HCT116 (cell line): ENCODE data around the gene ZMYM4. TPM values are rescaled to one million over a fixed set of nuclear protein-coding genes. Genes with fewer than 3 reads are reported as not detected.

Source experiments
- ATAC-seq: fragments of 200-7000 bp; cut with Tn5 transposase; 2 replicates; pipeline ENCODE4 v1.9.1; 2020; ENCODE audit warnings: mild to moderate bottlenecking, moderate library complexity
- BruUV-seq: library from RNA; stranded (reverse); fragments of 400-500 nt; replicated peaks from 2 replicates; lab custom pipeline; 2021; lab: Mats Ljungman, UMichigan
- CTCF ChIA-PET: fragments of 300-600 bp; sonication (Branson Sonifier 250); formaldehyde crosslinking; loops from one replicate; lab custom pipeline; 2021; ENCODE audit warnings: antibody characterized with exemption; lab: Charles Lee
- POLR2A ChIA-PET: fragments of 300-600, 350-600 bp; sonication (Branson Sonifier 250); formaldehyde crosslinking; loops from one replicate; lab custom pipeline; 2021; ENCODE audit warnings: antibody characterized with exemption; lab: Charles Lee
- RAD21 ChIA-PET, 2 experiments: fragments of 300-600 bp; sonication (Branson Sonifier 250); formaldehyde crosslinking; loops; one replicate each; lab custom pipeline; 2023; ENCODE audit warnings: low total read pairs in 2 of 2; ENCODE audit not compliant: uncharacterized antibody in 2 of 2, unreplicated experiment in 2 of 2, low non-redundant PET in 1 of 2; lab: Charles Lee
- DNase-seq: peaks from one replicate; pipeline ENCODE4 v3.0.0-alpha.2; 2010; ENCODE audit warnings: low read depth, low spot score
- H2AFZ ChIP-seq: fragments of 200-600 bp; shearing (Covaris generic), sonication (generic); 2 replicates; pipeline ENCODE4 v1.6.1; 2017; ENCODE audit warnings: low read depth, mixed run types, mixed read lengths, antibody characterized with exemption, low read length; ENCODE audit not compliant: poor library complexity, severe bottlenecking
- H3K27ac ChIP-seq: 2 replicates; pipeline ENCODE4 v1.5.1; 2012; ENCODE audit warnings: low read depth, low read length
- H3K27me3 ChIP-seq: fragments of 200-600 bp; sonication (generic); 2 replicates; pipeline ENCODE4 v1.6.1; 2016; ENCODE audit warnings: mixed run types, low read length, mixed read lengths; ENCODE audit not compliant: insufficient read depth
- H3K36me3 ChIP-seq, 2 experiments: fragments of 200-500 bp in 1 of 2; fragments of 200-600 bp in 1 of 2; sonication (Bioruptor generic) in 1 of 2; sonication (generic) in 1 of 2; 2 replicates each; pipeline versions ENCODE4 v1.5.1 to v1.6.1; 2014 to 2016; ENCODE audit warnings: low read length in 2 of 2, inconsistent platforms in 1 of 2, mixed read lengths in 1 of 2, mixed run types in 1 of 2; ENCODE audit not compliant: insufficient read depth in 2 of 2, control insufficient read depth in 1 of 2
- H3K4me1 ChIP-seq, 2 experiments: fragments of 200-600 bp in 1 of 2; sonication (generic) in 1 of 2; 2 replicates each; pipeline versions ENCODE4 v1.5.1 to v1.6.1; 2012 to 2017; ENCODE audit warnings: low read length in 2 of 2, inconsistent platforms in 1 of 2, mild to moderate bottlenecking in 1 of 2, mixed read lengths in 1 of 2, mixed run types in 1 of 2, moderate library complexity in 1 of 2; ENCODE audit not compliant: insufficient read depth in 2 of 2, control insufficient read depth in 1 of 2
- H3K4me2 ChIP-seq: fragments of 200-600 bp; sonication (generic); 2 replicates; pipeline ENCODE4 v1.6.1; 2017; ENCODE audit warnings: mixed run types, low read length, mixed read lengths
- H3K4me3 ChIP-seq, 2 experiments: fragments of 200-600 bp in 1 of 2; sonication (generic) in 1 of 2; replicated peaks in 1 of 2; 2 replicates each; pipeline ENCODE4 v1.5.1; 2011 to 2016; ENCODE audit warnings: low read length in 2 of 2, control low read depth in 1 of 2, low read depth in 1 of 2, mild to moderate bottlenecking in 1 of 2, mixed read lengths in 1 of 2, mixed run types in 1 of 2
- H3K79me2 ChIP-seq: fragments of 200-600 bp; sonication (generic); 2 replicates; pipeline ENCODE4 v1.6.1; 2017; ENCODE audit warnings: mild to moderate bottlenecking, mixed run types, low read length, moderate library complexity, mixed read lengths; ENCODE audit not compliant: insufficient read depth
- H3K9ac ChIP-seq: fragments of 200-600 bp; sonication (generic); 2 replicates; pipeline ENCODE4 v1.6.1; 2016; ENCODE audit warnings: low read length, mixed read lengths
- H3K9me2 ChIP-seq: fragments of 200-600 bp; sonication (generic), shearing (Covaris generic); 2 replicates; pipeline ENCODE4 v1.6.1; 2017; ENCODE audit warnings: mixed run types, mild to moderate bottlenecking, moderate library complexity; ENCODE audit not compliant: insufficient read depth
- H3K9me3 ChIP-seq, 2 experiments: fragments of 200-500 bp in 1 of 2; fragments of 200-600 bp in 1 of 2; sonication (Bioruptor generic) in 1 of 2; sonication (generic) in 1 of 2; 2 replicates each; pipeline ENCODE4 v1.6.1; 2014 to 2017; ENCODE audit warnings: low read length in 2 of 2, mixed read lengths in 2 of 2, inconsistent platforms in 1 of 2, low read depth in 1 of 2, mild to moderate bottlenecking in 1 of 2, mixed run types in 1 of 2, moderate library complexity in 1 of 2; ENCODE audit not compliant: control insufficient read depth in 1 of 2, insufficient read depth in 1 of 2
- H4K20me1 ChIP-seq: fragments of 200-600 bp; sonication (generic), shearing (Covaris generic); 2 replicates; pipeline ENCODE4 v1.6.1; 2017; ENCODE audit warnings: mixed run types, mild to moderate bottlenecking, moderate library complexity; ENCODE audit not compliant: insufficient read depth
- ATF3 ChIP-seq: IDR thresholded peaks from 2 replicates; pipeline ENCODE4 v1.6.1; 2012
- CBX3 ChIP-seq: IDR thresholded peaks from 2 replicates; pipeline ENCODE4 v1.6.1; 2012; ENCODE audit warnings: low read depth
- CEBPB ChIP-seq: IDR thresholded peaks from 2 replicates; pipeline ENCODE4 v1.6.1; 2012; ENCODE audit warnings: low read depth
- CTCF ChIP-seq, 3 experiments: fragments of 200-600 bp in 1 of 3; sonication (generic) in 1 of 3; IDR thresholded peaks in 2 of 3; conservative IDR thresholded peaks in 1 of 3; 2 replicates each; pipeline ENCODE4 v1.5.1; 2012 to 2017; ENCODE audit warnings: low read depth in 2 of 3, low read length in 2 of 3, antibody characterized with exemption in 1 of 3, borderline replicate concordance in 1 of 3, control low read depth in 1 of 3, mild to moderate bottlenecking in 1 of 3, mixed read lengths in 1 of 3, mixed run types in 1 of 3, moderate library complexity in 1 of 3; ENCODE audit not compliant: insufficient read depth in 1 of 3
- ELF1 ChIP-seq: IDR thresholded peaks from 2 replicates; pipeline ENCODE4 v1.6.1; 2012; ENCODE audit warnings: low read depth, borderline replicate concordance
- JUND ChIP-seq: IDR thresholded peaks from 2 replicates; pipeline ENCODE4 v1.6.1; 2012
- MAX ChIP-seq: IDR thresholded peaks from 2 replicates; pipeline ENCODE4 v1.6.1; 2012
- POLR2A ChIP-seq: IDR thresholded peaks from 2 replicates; pipeline ENCODE4 v1.7.0; 2011; ENCODE audit warnings: borderline replicate concordance; ENCODE audit not compliant: insufficient read depth, insufficient read length; ENCODE audit errors: extremely low read depth
- POLR2AphosphoS5 ChIP-seq: IDR thresholded peaks from 2 replicates; pipeline ENCODE4 v1.6.1; 2011; ENCODE audit warnings: mild to moderate bottlenecking, low read depth, low read length, moderate library complexity
- REST ChIP-seq: IDR thresholded peaks from 2 replicates; pipeline ENCODE4 v1.6.1; 2012; ENCODE audit warnings: low read depth
- SP1 ChIP-seq: IDR thresholded peaks from 2 replicates; pipeline ENCODE4 v1.6.1; 2012; ENCODE audit warnings: low read depth
- TCF7L2 ChIP-seq: IDR thresholded peaks from 2 replicates; pipeline ENCODE4 v1.7.0; 2011; ENCODE audit warnings: borderline replicate concordance, inconsistent platforms; ENCODE audit not compliant: insufficient read depth, insufficient read length; ENCODE audit errors: extremely low read depth
- YY1 ChIP-seq: IDR thresholded peaks from 2 replicates; pipeline ENCODE4 v1.6.1; 2011; ENCODE audit warnings: low read length, low read depth, moderate library complexity, mild to moderate bottlenecking; ENCODE audit not compliant: insufficient replicate concordance; ENCODE audit errors: extremely low read depth
- ZFX ChIP-seq: fragments of 450-650 bp; IDR thresholded peaks from 2 replicates; pipeline ENCODE4 v1.6.1; 2017
- ZNF274 ChIP-seq: fragments of 200-500 bp; sonication (Bioruptor generic); IDR thresholded peaks from 2 replicates; pipeline ENCODE4 v1.6.1; 2014; ENCODE audit warnings: mild to moderate bottlenecking, low read depth, low read length, inconsistent platforms
- intact Hi-C: fragments of 100-400 bp; cut with micrococcal nuclease; formaldehyde crosslinking; loops from 2 replicates; pipeline ENCODE4 v1.10.0; 2022
- total RNA-seq: library from RNA; stranded (reverse); gene quantifications from one replicate; pipeline ENCODE4 v1.2.1, GENCODE V29; 2021; ENCODE audit not compliant: unreplicated experiment

ZMYM4 gene
- total RNA-seq, 1 experiment from 2014 or later: 58.0 TPM

GRCh38 chr1:35390600-35391494, 122.3 kb downstream of the ZMYM4 start:
- H3K27ac ChIP-seq: no peak overlapping the region
- no peaks in the 10 kb centered on the region for H3K79me2 ChIP-seq
- no peak overlapping the region for H3K9ac ChIP-seq
- ATAC-seq (no peak), DNase-seq (no peak)
- no TSS peak for BruUV-seq
- H3K4me3 ChIP-seq: no peak overlapping the region
- ChIA-PET CTCF (no interaction called here), POLR2A (no interaction called here), RAD21 (no interaction called here)
- H3K36me3 ChIP-seq: peaks cover 16 to 26% of the 10 kb centered on the region in 2 experiments
- no peaks in the 10 kb centered on the region for H3K4me1 ChIP-seq
- no peak overlapping the region for H2AFZ ChIP-seq
- H3K9me3 ChIP-seq: no peaks in the 10 kb centered on the region
- H3K27me3 ChIP-seq: no peaks in the 10 kb centered on the region
- TF ChIP-seq POLR2A: no peak
- no peak for TF ChIP-seq JUND
- no peak for TF ChIP-seq CTCF (IDR thresholded peaks at IDR 0.05 in 2 of 3, conservative IDR thresholded peaks at IDR 0.05 in 1 of 3; ENCODE audit: borderline replicate concordance in 1 of 3, insufficient read depth in 1 of 3, low read depth in 2 of 3, low read length in 2 of 3)
- no peak for TF ChIP-seq ZNF274
- no peak for TF ChIP-seq CEBPB
- no peak for TF ChIP-seq POLR2AphosphoS5
- TF ChIP-seq ELF1: no peak
- TF ChIP-seq SP1: no peak
- no peak for TF ChIP-seq ZFX
- no peak for TF ChIP-seq CBX3
- TF ChIP-seq ATF3: no peak
- TF ChIP-seq REST: no peak
- no peak for TF ChIP-seq YY1
- TF ChIP-seq TCF7L2: no peak
- TF ChIP-seq MAX: no peak
- H4K20me1 ChIP-seq: no peaks in the 10 kb centered on the region; the same call in 1 of the 2 replicates
- no peak overlapping the region for H3K4me2 ChIP-seq
- H3K9me2 ChIP-seq: no peaks in the 10 kb centered on the region
- intact Hi-C loops: no loop called here
